Type B pancreatic cell (in vitro differentiated cells): Measurements from ENCODE around the gene RAD51B. TPM values are rescaled to one million over a fixed set of nuclear protein-coding genes. Genes with fewer than 3 reads are reported as not detected.

Source experiments
- DNase-seq: peaks from one replicate; pipeline ENCODE4 v3.0.0; 2021; ENCODE audit warnings: mixed read lengths; ENCODE audit not compliant: unreplicated experiment; ENCODE audit errors: extremely low spot score
- H3K27ac Mint-ChIP-seq: 2 replicates; pipeline ENCODE4 v1.8.0; 2021; ENCODE audit warnings: mild to moderate bottlenecking, mixed read lengths
- H3K27me3 Mint-ChIP-seq: 2 replicates; pipeline ENCODE4 v1.8.0; 2021; ENCODE audit warnings: mixed read lengths
- H3K36me3 Mint-ChIP-seq: 2 replicates; pipeline ENCODE4 v1.8.0; 2021; ENCODE audit warnings: mixed read lengths
- H3K4me1 Mint-ChIP-seq: one replicate; pipeline ENCODE4 v1.8.0; 2021; ENCODE audit warnings: mixed read lengths; ENCODE audit not compliant: unreplicated experiment
- H3K4me3 Mint-ChIP-seq: 2 replicates; pipeline ENCODE4 v1.8.0; 2021; ENCODE audit warnings: mild to moderate bottlenecking, mixed read lengths
- H3K9me3 Mint-ChIP-seq: 2 replicates; pipeline ENCODE4 v1.8.0; 2021; ENCODE audit warnings: mixed read lengths
- total RNA-seq: library from RNA; stranded (reverse); gene quantifications from 2 replicates; pipeline ENCODE4 v1.2.1, GENCODE V29; 2021; ENCODE audit warnings: low replicate concordance
- TF ChIP-seq, protein P1 (sequence below): fragments of 200-600 bp; sonication (generic); conservative IDR thresholded peaks from 2 replicates; pipeline ENCODE4 v1.5.0; 2021; ENCODE audit warnings: antibody characterized with exemption, mild to moderate bottlenecking

Gene RAD51B
- total RNA-seq, 1 donor from 2014 or later: 27.3 TPM

DNA sequence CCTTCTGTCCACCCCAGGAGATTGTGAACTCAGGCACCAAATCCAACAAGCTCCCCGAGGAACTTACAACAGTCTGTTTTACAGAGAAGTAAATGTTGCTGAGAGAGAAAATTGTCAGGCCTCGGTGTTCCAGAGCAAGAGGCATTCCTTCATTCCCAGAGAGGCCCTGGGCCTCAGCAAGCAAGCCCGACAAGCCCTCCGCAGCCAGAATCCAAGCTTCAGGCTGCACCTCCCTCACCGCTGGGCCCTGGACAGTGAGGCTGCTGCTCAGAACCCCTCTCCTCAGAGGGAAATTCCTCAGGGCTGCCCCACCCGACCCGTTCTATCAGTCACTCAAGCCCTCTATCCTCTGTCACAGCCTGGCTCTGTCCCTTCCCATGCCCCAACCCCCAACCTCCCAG, 916.9 kb downstream of the RAD51B start:
- Mint-ChIP-seq H3K4me3 (peak overlapping the region; percentile 58), H3K36me3 (no peaks in the 10 kb centered on the region), H3K9me3 (peaks cover 11% of the 10 kb centered on the region), H3K27me3 (no peaks in the 10 kb centered on the region), H3K27ac (peak overlapping the region; percentile 83), H3K4me1 (peaks cover 45% of the 10 kb centered on the region)
- no peak for DNase-seq
- TF ChIP-seq, protein P1, sequence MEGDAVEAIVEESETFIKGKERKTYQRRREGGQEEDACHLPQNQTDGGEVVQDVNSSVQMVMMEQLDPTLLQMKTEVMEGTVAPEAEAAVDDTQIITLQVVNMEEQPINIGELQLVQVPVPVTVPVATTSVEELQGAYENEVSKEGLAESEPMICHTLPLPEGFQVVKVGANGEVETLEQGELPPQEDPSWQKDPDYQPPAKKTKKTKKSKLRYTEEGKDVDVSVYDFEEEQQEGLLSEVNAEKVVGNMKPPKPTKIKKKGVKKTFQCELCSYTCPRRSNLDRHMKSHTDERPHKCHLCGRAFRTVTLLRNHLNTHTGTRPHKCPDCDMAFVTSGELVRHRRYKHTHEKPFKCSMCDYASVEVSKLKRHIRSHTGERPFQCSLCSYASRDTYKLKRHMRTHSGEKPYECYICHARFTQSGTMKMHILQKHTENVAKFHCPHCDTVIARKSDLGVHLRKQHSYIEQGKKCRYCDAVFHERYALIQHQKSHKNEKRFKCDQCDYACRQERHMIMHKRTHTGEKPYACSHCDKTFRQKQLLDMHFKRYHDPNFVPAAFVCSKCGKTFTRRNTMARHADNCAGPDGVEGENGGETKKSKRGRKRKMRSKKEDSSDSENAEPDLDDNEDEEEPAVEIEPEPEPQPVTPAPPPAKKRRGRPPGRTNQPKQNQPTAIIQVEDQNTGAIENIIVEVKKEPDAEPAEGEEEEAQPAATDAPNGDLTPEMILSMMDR: no peak

DNA sequence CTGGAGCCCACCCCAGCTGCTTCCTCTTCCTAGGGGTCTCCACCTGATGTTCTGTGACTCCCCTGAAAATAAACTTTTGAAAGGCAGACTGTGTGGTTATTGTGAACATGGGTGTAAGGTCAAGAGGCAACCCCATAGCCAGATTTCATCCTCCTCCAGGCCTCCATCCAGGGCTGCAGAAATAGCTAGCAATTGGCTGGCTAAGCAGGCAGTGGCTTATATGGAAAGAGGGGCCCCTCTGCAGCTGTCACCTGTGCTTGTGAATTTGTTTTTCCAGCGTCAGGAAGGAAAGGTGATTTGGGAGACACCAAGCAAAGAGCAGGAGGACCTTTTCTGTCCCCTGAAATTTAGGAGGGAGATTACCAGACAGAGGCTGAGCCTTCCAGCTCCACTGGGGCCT, 917.5 kb downstream of the RAD51B start:
- Mint-ChIP-seq H3K4me1 (peaks cover 38% of the 10 kb centered on the region), H3K27ac (peak overlapping the region; percentile 83), H3K9me3 (peaks cover 11% of the 10 kb centered on the region), H3K27me3 (no peaks in the 10 kb centered on the region), H3K4me3 (no peak overlapping the region), H3K36me3 (no peaks in the 10 kb centered on the region)
- TF ChIP-seq, protein P1: no peak
- no peak for DNase-seq

DNA sequence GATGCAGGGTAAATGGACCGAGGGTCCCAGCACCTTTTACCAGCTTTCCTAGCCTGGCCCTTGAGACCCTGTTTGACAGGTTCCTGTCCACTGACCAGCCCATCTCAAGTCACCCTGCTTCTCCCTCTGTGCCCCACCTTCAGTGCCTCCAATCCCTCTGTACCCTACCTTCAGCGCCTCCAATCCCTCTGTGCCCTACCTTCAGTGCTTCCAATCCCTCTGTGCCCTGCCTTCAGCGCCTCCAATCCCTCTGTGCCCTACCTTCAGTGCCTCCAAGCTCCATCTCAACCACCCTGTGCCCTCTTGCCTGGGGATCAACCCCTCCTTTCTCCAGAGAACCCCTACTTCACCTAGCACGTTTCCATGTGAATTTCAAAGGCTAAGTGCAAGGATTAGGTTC, 919.0 kb downstream of the RAD51B start:
- H3K27ac Mint-ChIP-seq: no peak overlapping the region
- H3K4me3 Mint-ChIP-seq: no peak overlapping the region
- no peak for DNase-seq
- H3K27me3 Mint-ChIP-seq: no peaks in the 10 kb centered on the region
- peaks cover 5% of the 10 kb centered on the region for H3K36me3 Mint-ChIP-seq
- TF ChIP-seq, protein P1: no peak
- peaks cover 16% of the 10 kb centered on the region for H3K9me3 Mint-ChIP-seq
- peaks cover 27% of the 10 kb centered on the region for H3K4me1 Mint-ChIP-seq

DNA sequence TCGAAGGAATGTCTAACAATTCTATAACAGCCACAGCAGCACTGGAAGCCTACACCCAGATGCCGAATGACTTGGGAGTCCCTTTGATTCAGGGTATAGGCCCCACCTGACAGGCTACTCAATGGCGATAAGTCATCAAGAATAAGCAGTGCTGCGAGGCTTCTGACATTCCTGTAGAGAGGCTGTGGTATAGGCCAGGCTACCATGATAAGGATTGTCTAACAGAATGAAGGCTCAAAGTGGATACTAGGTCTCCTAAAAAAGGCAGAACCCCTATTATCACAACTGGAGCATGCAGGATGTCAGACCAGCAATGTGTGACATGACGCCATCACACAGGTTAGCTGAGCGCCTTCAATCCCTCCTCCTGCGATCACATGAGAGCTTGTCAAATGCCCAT, 920.1 kb downstream of the RAD51B start:
- no peaks in the 10 kb centered on the region for H3K27me3 Mint-ChIP-seq
- TF ChIP-seq, protein P1: no peak
- peaks cover 16% of the 10 kb centered on the region for H3K9me3 Mint-ChIP-seq
- no peak overlapping the region for H3K27ac Mint-ChIP-seq
- H3K4me3 Mint-ChIP-seq: no peak overlapping the region
- H3K36me3 Mint-ChIP-seq: peaks cover 5% of the 10 kb centered on the region
- peaks cover 21% of the 10 kb centered on the region for H3K4me1 Mint-ChIP-seq
- no peak for DNase-seq

DNA sequence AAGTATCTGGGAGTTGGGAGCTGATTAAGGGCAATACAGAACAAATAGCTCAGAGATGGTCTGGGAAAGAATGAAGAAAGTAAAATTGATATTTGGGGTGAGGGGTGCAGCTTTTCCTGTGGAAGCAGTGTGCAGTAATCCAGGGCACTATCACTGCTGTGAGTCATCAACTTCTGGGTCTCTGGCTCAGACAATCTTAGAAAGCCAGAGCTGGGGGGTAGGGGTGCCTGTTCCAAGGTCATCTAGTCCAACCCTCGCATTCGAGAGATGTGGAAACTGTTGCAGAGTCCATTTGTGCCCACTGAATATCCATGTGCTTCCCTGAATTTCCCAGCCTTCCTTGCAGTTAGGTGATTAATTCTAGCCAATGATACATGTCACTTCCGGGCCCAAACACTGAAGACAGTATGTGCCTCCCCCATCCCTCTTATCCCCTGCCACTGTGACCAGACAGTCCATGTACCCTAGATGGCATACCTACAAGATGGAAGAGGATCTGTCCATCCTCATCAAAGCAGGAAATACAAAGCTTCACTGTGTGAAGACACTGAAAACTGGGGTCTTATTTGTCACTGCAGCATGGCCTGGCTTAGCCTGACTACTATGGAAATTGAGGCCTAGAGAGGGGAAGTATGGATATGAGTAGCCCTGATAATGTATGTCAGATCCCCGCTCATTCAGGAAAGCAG, 921.4 kb downstream of the RAD51B start:
- Mint-ChIP-seq H3K27ac (no peak overlapping the region), H3K4me3 (no peak overlapping the region), H3K27me3 (no peaks in the 10 kb centered on the region), H3K9me3 (peaks cover 16% of the 10 kb centered on the region), H3K4me1 (peaks cover 22% of the 10 kb centered on the region), H3K36me3 (peaks cover 5% of the 10 kb centered on the region)
- TF ChIP-seq, protein P1: no peak
- no peak for DNase-seq

DNA sequence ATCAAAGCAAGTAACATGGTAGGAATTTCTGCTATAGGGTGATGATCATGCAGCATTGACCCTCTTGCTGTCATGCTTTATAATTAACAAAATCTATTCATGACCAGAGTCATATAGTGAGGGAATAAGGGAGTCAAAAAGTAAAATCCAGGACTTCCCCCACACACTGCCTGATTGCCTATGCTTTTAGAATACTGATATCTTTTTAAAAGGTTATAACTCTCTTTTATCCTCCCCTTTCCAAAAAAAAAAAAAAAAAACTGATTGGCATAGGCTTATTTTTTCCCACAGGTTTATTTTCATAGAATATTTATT, 921.9 kb downstream of the RAD51B start:
- DNase-seq: no peak
- H3K36me3 Mint-ChIP-seq: peaks cover 5% of the 10 kb centered on the region
- no peaks in the 10 kb centered on the region for H3K27me3 Mint-ChIP-seq
- H3K27ac Mint-ChIP-seq: no peak overlapping the region
- TF ChIP-seq, protein P1: no peak
- H3K4me1 Mint-ChIP-seq: peaks cover 17% of the 10 kb centered on the region
- H3K4me3 Mint-ChIP-seq: no peak overlapping the region
- H3K9me3 Mint-ChIP-seq: peaks cover 16% of the 10 kb centered on the region
